SK-N-SH treated with all-trans-retinoic acid at 6 μM for 48 hours (cell line): Measurements from ENCODE around the gene ACSL6.

Source experiments
- OSR1 ChIP-seq: fragments of 250-450 bp; sonication (Bioruptor Pico); IDR thresholded peaks from 2 replicates; pipeline ENCODE4 v1.8.0; 2022; ENCODE audit warnings: moderate library complexity, mild to moderate bottlenecking, inconsistent platforms
- RARB ChIP-seq: fragments of 250-450 bp; sonication (Bioruptor Pico); IDR thresholded peaks from 2 replicates; pipeline ENCODE4 v1.8.0; 2021; ENCODE audit warnings: mild to moderate bottlenecking, moderate library complexity
- ZFP30 ChIP-seq: fragments of 450-650 bp; formaldehyde crosslinking; IDR thresholded peaks from 2 replicates; pipeline ENCODE4 v1.5.0; 2022; ENCODE audit warnings: mild to moderate bottlenecking, moderate library complexity
- TF ChIP-seq, protein P1 (sequence below): fragments of 250-450 bp; sonication (Bioruptor Pico); IDR thresholded peaks from 2 replicates; pipeline ENCODE4 v1.8.0; 2020; ENCODE audit warnings: mild to moderate bottlenecking, moderate library complexity, borderline replicate concordance
- TF ChIP-seq, protein P2 (sequence below): fragments of 250-450 bp; sonication (Bioruptor Pico); IDR thresholded peaks from 2 replicates; pipeline ENCODE4 v1.5.1; 2020; ENCODE audit warnings: low read depth, mild to moderate bottlenecking, moderate library complexity

GRCh38 chr5:131906668-131907067 lies 104.8 kb downstream of the ACSL6 start:
- no peak for TF ChIP-seq ZFP30 (CRISPR knock-in tag)
- TF ChIP-seq, protein P1, sequence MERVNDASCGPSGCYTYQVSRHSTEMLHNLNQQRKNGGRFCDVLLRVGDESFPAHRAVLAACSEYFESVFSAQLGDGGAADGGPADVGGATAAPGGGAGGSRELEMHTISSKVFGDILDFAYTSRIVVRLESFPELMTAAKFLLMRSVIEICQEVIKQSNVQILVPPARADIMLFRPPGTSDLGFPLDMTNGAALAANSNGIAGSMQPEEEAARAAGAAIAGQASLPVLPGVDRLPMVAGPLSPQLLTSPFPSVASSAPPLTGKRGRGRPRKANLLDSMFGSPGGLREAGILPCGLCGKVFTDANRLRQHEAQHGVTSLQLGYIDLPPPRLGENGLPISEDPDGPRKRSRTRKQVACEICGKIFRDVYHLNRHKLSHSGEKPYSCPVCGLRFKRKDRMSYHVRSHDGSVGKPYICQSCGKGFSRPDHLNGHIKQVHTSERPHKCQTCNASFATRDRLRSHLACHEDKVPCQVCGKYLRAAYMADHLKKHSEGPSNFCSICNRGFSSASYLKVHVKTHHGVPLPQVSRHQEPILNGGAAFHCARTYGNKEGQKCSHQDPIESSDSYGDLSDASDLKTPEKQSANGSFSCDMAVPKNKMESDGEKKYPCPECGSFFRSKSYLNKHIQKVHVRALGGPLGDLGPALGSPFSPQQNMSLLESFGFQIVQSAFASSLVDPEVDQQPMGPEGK = no peak
- TF ChIP-seq, protein P2, sequence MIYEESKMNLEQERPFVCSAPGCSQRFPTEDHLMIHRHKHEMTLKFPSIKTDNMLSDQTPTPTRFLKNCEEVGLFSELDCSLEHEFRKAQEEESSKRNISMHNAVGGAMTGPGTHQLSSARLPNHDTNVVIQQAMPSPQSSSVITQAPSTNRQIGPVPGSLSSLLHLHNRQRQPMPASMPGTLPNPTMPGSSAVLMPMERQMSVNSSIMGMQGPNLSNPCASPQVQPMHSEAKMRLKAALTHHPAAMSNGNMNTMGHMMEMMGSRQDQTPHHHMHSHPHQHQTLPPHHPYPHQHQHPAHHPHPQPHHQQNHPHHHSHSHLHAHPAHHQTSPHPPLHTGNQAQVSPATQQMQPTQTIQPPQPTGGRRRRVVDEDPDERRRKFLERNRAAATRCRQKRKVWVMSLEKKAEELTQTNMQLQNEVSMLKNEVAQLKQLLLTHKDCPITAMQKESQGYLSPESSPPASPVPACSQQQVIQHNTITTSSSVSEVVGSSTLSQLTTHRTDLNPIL (CRISPR knock-in tag) = no peak
- TF ChIP-seq OSR1 (CRISPR knock-in tag) = no peak
- no peak for TF ChIP-seq RARB (CRISPR knock-in tag)
